Loucy (cell line): Measurements from ENCODE around the gene DLD.
"Not testable (repeated sequence)": the region's sequence is repeated elsewhere in the genome, so short reads cannot be mapped to it uniquely, and the experiment has no call there.

Experiments used
- EZH2phosphoT487 ChIP-seq: fragments of 200-600 bp; IDR thresholded peaks from 2 replicates; pipeline ENCODE4 v1.6.1; 2018; ENCODE audit warnings: antibody characterized with exemption, mild to moderate bottlenecking, moderate library complexity, borderline replicate concordance
- TF ChIP-seq, protein P1 (sequence below): fragments of 200-600 bp; sonication (generic); conservative IDR thresholded peaks from 2 replicates; pipeline ENCODE4 v1.5.1; 2014; ENCODE audit warnings: mild to moderate bottlenecking, antibody characterized with exemption, low read length

DNA sequence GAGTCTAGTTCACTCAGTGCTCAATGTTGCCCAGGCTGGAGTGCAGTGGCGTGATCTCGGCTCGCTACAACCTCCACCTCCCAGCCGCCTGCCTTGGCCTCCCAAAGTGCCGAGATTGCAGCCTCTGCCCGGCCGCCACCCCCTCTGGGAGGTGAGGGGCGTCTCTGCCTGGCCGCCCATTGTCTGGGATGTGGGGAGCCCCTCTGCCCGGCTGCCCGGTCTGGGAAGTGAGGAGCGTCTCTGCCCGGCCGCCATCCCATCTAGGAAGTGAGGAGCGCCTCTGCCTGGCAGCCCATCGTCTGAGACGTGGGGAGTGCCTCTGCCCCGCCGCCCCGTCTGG is 43.2 kb upstream of the DLD start:
- TF ChIP-seq, protein P1, sequence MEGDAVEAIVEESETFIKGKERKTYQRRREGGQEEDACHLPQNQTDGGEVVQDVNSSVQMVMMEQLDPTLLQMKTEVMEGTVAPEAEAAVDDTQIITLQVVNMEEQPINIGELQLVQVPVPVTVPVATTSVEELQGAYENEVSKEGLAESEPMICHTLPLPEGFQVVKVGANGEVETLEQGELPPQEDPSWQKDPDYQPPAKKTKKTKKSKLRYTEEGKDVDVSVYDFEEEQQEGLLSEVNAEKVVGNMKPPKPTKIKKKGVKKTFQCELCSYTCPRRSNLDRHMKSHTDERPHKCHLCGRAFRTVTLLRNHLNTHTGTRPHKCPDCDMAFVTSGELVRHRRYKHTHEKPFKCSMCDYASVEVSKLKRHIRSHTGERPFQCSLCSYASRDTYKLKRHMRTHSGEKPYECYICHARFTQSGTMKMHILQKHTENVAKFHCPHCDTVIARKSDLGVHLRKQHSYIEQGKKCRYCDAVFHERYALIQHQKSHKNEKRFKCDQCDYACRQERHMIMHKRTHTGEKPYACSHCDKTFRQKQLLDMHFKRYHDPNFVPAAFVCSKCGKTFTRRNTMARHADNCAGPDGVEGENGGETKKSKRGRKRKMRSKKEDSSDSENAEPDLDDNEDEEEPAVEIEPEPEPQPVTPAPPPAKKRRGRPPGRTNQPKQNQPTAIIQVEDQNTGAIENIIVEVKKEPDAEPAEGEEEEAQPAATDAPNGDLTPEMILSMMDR: not testable (repeated sequence)
- TF ChIP-seq EZH2phosphoT487: not testable (repeated sequence)
